ENCODE measurements around the gene SOCS1. TPM values are rescaled to one million over a fixed set of nuclear protein-coding genes. Genes with fewer than 3 reads are reported as not detected.

SOCS1 gene
- total RNA-seq, 3 donors from 2014 or later (not counting 1 experiment from before 2014, with no cell fraction given): 21.7 to 74.7 (median 27.2) TPM

GRCh38 chr16:11248133-11248532 is 7.9 kb downstream of the SOCS1 start:
- Mint-ChIP-seq H3K27ac (no peak overlapping the region), H3K4me3 (no peak overlapping the region), H3K4me1 (peaks cover 27 to 41% of the 10 kb centered on the region in 2 donors), H3K27me3 (ENCODE audit: low read depth in 2 of 2) (no peaks in the 10 kb centered on the region), H3K9me3 (no peaks in the 10 kb centered on the region), H3K36me3 (no peaks in the 10 kb centered on the region)
- peaks cover 31% of the 10 kb centered on the region for H3K4me1 ChIP-seq (ENCODE audit: control insufficient read depth, insufficient read depth, low read length)
- no peak overlapping the region for H3K27ac ChIP-seq (ENCODE audit: low read length)
- intact Hi-C loops (cut with micrococcal nuclease): no loop called here
- H3K4me3 ChIP-seq (ENCODE audit: low read length): no peak overlapping the region
- peaks cover 2% of the 10 kb centered on the region for H3K36me3 ChIP-seq (ENCODE audit: control insufficient read depth, insufficient read depth, low read length)
- ATAC-seq: no peak
- H3K9me3 ChIP-seq (ENCODE audit: control insufficient read depth, insufficient read depth, low read length): no peaks in the 10 kb centered on the region
- DNase-seq: no peak
- 90% methylated on average over 8 of the region's 8 CpGs for WGBS (ENCODE audit: insufficient coverage)
- H3K27me3 ChIP-seq (ENCODE audit: control insufficient read depth, insufficient read depth, low read length): no peaks in the 10 kb centered on the region
- no peak for TF ChIP-seq CTCF (IDR thresholded peaks at IDR 0.05)

GRCh38 chr16:11245988-11246387 is 10.0 kb downstream of the SOCS1 start:
- Histone ChIP-seq H3K4me3 (ENCODE audit: low read length) (no peak overlapping the region), H3K27me3 (ENCODE audit: control insufficient read depth, insufficient read depth, low read length) (no peaks in the 10 kb centered on the region), H3K36me3 (ENCODE audit: control insufficient read depth, insufficient read depth, low read length) (no peaks in the 10 kb centered on the region), H3K4me1 (ENCODE audit: control insufficient read depth, insufficient read depth, low read length) (peaks cover 12% of the 10 kb centered on the region), H3K27ac (ENCODE audit: low read length) (no peak overlapping the region), H3K9me3 (ENCODE audit: control insufficient read depth, insufficient read depth, low read length) (no peaks in the 10 kb centered on the region)
- H3K36me3 Mint-ChIP-seq: no peaks in the 10 kb centered on the region
- intact Hi-C loops (cut with micrococcal nuclease): no loop called here
- peaks cover 11 to 24% of the 10 kb centered on the region in 2 donors for H3K4me1 Mint-ChIP-seq
- no peak overlapping the region for H3K27ac Mint-ChIP-seq
- H3K27me3 Mint-ChIP-seq (ENCODE audit: low read depth in 2 of 2): no peaks in the 10 kb centered on the region
- no peak overlapping the region for H3K4me3 Mint-ChIP-seq
- ATAC-seq (peak; percentile 21 to 50 (median 33)), DNase-seq (no peak)
- H3K9me3 Mint-ChIP-seq: no peaks in the 10 kb centered on the region
- no peak for TF ChIP-seq CTCF (IDR thresholded peaks at IDR 0.05)

GRCh38 chr16:11245222-11245737 is 10.7 kb downstream of the SOCS1 start:
- no peak overlapping the region for H3K4me3 Mint-ChIP-seq
- DNase-seq: no peak
- Histone ChIP-seq H3K27ac (ENCODE audit: low read length) (no peak overlapping the region), H3K27me3 (ENCODE audit: control insufficient read depth, insufficient read depth, low read length) (no peaks in the 10 kb centered on the region), H3K4me1 (ENCODE audit: control insufficient read depth, insufficient read depth, low read length) (peaks cover 19% of the 10 kb centered on the region), H3K4me3 (ENCODE audit: low read length) (no peak overlapping the region), H3K36me3 (ENCODE audit: control insufficient read depth, insufficient read depth, low read length) (no peaks in the 10 kb centered on the region), H3K9me3 (ENCODE audit: control insufficient read depth, insufficient read depth, low read length) (no peaks in the 10 kb centered on the region)
- H3K27ac Mint-ChIP-seq: no peak overlapping the region
- TF ChIP-seq CTCF (IDR thresholded peaks at IDR 0.05): no peak
- H3K27me3 Mint-ChIP-seq (ENCODE audit: low read depth in 2 of 2): no peaks in the 10 kb centered on the region
- H3K36me3 Mint-ChIP-seq: no peaks in the 10 kb centered on the region
- H3K9me3 Mint-ChIP-seq: no peaks in the 10 kb centered on the region
- peaks cover 6 to 23% of the 10 kb centered on the region in 2 donors for H3K4me1 Mint-ChIP-seq
- ATAC-seq: no peak
- intact Hi-C loops (cut with micrococcal nuclease): no loop called here
- 94% methylated on average over 5 of the region's 5 CpGs for WGBS (ENCODE audit: insufficient coverage)

GRCh38 chr16:11242658-11243057 is 13.3 kb downstream of the SOCS1 start:
- Mint-ChIP-seq H3K27me3 (ENCODE audit: low read depth in 2 of 2) (no peaks in the 10 kb centered on the region), H3K36me3 (no peaks in the 10 kb centered on the region), H3K9me3 (no peaks in the 10 kb centered on the region), H3K4me3 (no peak overlapping the region), H3K27ac (no peak overlapping the region), H3K4me1 (peaks cover 14 to 34% of the 10 kb centered on the region in 2 donors)
- Histone ChIP-seq H3K36me3 (ENCODE audit: control insufficient read depth, insufficient read depth, low read length) (no peaks in the 10 kb centered on the region), H3K27me3 (ENCODE audit: control insufficient read depth, insufficient read depth, low read length) (no peaks in the 10 kb centered on the region), H3K9me3 (ENCODE audit: control insufficient read depth, insufficient read depth, low read length) (no peaks in the 10 kb centered on the region), H3K4me1 (ENCODE audit: control insufficient read depth, insufficient read depth, low read length) (peaks cover 34% of the 10 kb centered on the region), H3K27ac (ENCODE audit: low read length) (no peak overlapping the region), H3K4me3 (ENCODE audit: low read length) (no peak overlapping the region)
- TF ChIP-seq CTCF (IDR thresholded peaks at IDR 0.05): no peak
- ATAC-seq (no peak), DNase-seq (no peak)
- WGBS (ENCODE audit: insufficient coverage): 95% methylated on average over 12 of the region's 12 CpGs
- intact Hi-C loops (cut with micrococcal nuclease): no loop called here
